ENCODE data around the gene C1orf122. TPM values are rescaled to one million over a fixed set of nuclear protein-coding genes. Genes with fewer than 3 reads are reported as not detected.

C1orf122 gene
- polyA plus RNA-seq, 1 of the 3 experiments (the other 2 are of a cell fraction) = 75.3 TPM

- H3K9ac ChIP-seq = no peak overlapping the region
- H3K4me1 ChIP-seq (ENCODE audit: control insufficient read depth in 1 of 2, insufficient read depth in 2 of 2, low read depth in 1 of 2, low read length in 1 of 2) = peaks cover 8 to 15% of the 10 kb centered on the region in 2 experiments
- H3K9me3 ChIP-seq = no peaks in the 10 kb centered on the region
- WGBS (ENCODE audit: low lambda C conversion rate) = 84% methylated on average over 5 of the region's 7 CpGs
- no peaks in the 10 kb centered on the region for H3K27me3 ChIP-seq (ENCODE audit: insufficient read depth)
- no peak for DNase-seq
- H2AFZ ChIP-seq (ENCODE audit: low read depth) = no peak overlapping the region
- H3K4me3 ChIP-seq (ENCODE audit: low read depth in 2 of 2, low read length in 1 of 2) = no peak overlapping the region
- CTCF ChIA-PET = no interaction called here
- no peaks in the 10 kb centered on the region for H3K9me2 ChIP-seq
- no peak for TF ChIP-seq CHD2 (IDR thresholded peaks at IDR 0.05; ENCODE audit: low read length, partially characterized antibody)
- TF ChIP-seq, protein P1, sequence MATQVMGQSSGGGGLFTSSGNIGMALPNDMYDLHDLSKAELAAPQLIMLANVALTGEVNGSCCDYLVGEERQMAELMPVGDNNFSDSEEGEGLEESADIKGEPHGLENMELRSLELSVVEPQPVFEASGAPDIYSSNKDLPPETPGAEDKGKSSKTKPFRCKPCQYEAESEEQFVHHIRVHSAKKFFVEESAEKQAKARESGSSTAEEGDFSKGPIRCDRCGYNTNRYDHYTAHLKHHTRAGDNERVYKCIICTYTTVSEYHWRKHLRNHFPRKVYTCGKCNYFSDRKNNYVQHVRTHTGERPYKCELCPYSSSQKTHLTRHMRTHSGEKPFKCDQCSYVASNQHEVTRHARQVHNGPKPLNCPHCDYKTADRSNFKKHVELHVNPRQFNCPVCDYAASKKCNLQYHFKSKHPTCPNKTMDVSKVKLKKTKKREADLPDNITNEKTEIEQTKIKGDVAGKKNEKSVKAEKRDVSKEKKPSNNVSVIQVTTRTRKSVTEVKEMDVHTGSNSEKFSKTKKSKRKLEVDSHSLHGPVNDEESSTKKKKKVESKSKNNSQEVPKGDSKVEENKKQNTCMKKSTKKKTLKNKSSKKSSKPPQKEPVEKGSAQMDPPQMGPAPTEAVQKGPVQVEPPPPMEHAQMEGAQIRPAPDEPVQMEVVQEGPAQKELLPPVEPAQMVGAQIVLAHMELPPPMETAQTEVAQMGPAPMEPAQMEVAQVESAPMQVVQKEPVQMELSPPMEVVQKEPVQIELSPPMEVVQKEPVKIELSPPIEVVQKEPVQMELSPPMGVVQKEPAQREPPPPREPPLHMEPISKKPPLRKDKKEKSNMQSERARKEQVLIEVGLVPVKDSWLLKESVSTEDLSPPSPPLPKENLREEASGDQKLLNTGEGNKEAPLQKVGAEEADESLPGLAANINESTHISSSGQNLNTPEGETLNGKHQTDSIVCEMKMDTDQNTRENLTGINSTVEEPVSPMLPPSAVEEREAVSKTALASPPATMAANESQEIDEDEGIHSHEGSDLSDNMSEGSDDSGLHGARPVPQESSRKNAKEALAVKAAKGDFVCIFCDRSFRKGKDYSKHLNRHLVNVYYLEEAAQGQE (IDR thresholded peaks at IDR 0.05; ENCODE audit: low read depth, low read length) = no peak
- TF ChIP-seq JUND (IDR thresholded peaks at IDR 0.05) = no peak
- TF ChIP-seq TAF1 (IDR thresholded peaks at IDR 0.05; ENCODE audit: borderline replicate concordance, low read depth, low read length) = no peak
- TF ChIP-seq, protein P2, sequence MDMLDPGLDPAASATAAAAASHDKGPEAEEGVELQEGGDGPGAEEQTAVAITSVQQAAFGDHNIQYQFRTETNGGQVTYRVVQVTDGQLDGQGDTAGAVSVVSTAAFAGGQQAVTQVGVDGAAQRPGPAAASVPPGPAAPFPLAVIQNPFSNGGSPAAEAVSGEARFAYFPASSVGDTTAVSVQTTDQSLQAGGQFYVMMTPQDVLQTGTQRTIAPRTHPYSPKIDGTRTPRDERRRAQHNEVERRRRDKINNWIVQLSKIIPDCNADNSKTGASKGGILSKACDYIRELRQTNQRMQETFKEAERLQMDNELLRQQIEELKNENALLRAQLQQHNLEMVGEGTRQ (IDR thresholded peaks at IDR 0.05; ENCODE audit: borderline replicate concordance, low read depth, low read length) = no peak
- no peak for TF ChIP-seq RCOR1 (IDR thresholded peaks at IDR 0.05; ENCODE audit: low read length)
- TF ChIP-seq RFX5 (IDR thresholded peaks at IDR 0.05; ENCODE audit: low read length) = no peak
- no peak for TF ChIP-seq GATA2 (CRISPR knock-in tag; IDR thresholded peaks at IDR 0.05)
- TF ChIP-seq, protein P3, sequence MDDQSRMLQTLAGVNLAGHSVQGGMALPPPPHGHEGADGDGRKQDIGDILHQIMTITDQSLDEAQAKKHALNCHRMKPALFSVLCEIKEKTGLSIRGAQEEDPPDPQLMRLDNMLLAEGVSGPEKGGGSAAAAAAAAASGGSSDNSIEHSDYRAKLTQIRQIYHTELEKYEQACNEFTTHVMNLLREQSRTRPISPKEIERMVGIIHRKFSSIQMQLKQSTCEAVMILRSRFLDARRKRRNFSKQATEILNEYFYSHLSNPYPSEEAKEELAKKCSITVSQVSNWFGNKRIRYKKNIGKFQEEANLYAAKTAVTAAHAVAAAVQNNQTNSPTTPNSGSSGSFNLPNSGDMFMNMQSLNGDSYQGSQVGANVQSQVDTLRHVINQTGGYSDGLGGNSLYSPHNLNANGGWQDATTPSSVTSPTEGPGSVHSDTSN (IDR thresholded peaks at IDR 0.05) = no peak
- no peak for TF ChIP-seq GABPA (IDR thresholded peaks at IDR 0.05; ENCODE audit: low read depth)
- no peak for TF ChIP-seq EP300 (IDR thresholded peaks at IDR 0.05; ENCODE audit: borderline replicate concordance in 1 of 2, low read depth in 1 of 2, low read length in 1 of 2)
- no peak for TF ChIP-seq MEF2A (IDR thresholded peaks at IDR 0.05; ENCODE audit: borderline replicate concordance, low read depth)
- TF ChIP-seq TEAD4 (IDR thresholded peaks at IDR 0.05; ENCODE audit: borderline replicate concordance, insufficient read depth) = no peak
- no peak for TF ChIP-seq FOSL2 (IDR thresholded peaks at IDR 0.05; ENCODE audit: borderline replicate concordance, low read depth)
- no peak for TF ChIP-seq USF1 (IDR thresholded peaks at IDR 0.05; ENCODE audit: borderline replicate concordance, low read depth)
- TF ChIP-seq ZBTB33 (IDR thresholded peaks at IDR 0.05; ENCODE audit: borderline replicate concordance, low read depth) = no peak
- no peak for TF ChIP-seq YY1 (IDR thresholded peaks at IDR 0.05; ENCODE audit: low read depth)
- peaks cover 17% of the 10 kb centered on the region for H3K79me2 ChIP-seq (ENCODE audit: insufficient read depth)
- no peak overlapping the region for H3K4me2 ChIP-seq
- peaks cover 17% of the 10 kb centered on the region for H3F3A ChIP-seq (replicated peaks; ENCODE audit: insufficient read depth)
- POLR2A ChIA-PET = no interaction called here
- H4K20me1 ChIP-seq (ENCODE audit: insufficient read depth) = no peaks in the 10 kb centered on the region
- H3K36me3 ChIP-seq (replicated peaks in 1 of 2; ENCODE audit: control insufficient read depth in 1 of 2, insufficient read depth in 2 of 2, low read length in 1 of 2) = peaks cover 47 to 61% of the 10 kb centered on the region in 2 experiments
- H3K27ac ChIP-seq (ENCODE audit: low read depth in 2 of 2, low read length in 1 of 2) = no peak overlapping the region; a peak in 1 of 4 replicates
Observed at GRCh38 chr1:37814252-37814651, 6.7 kb downstream of the C1orf122 start.
